Mucosa of stomach (tissue), 1 donor: ENCODE data around the gene LHFPL6.
"Not testable (repeated sequence)": the region's sequence is repeated elsewhere in the genome, so short reads cannot be mapped to it uniquely, and the experiment has no call there.

Experiments
- H3K27me3 ChIP-seq: one replicate; pipeline ENCODE4 v1.7.0; 2013; ENCODE audit warnings: mild to moderate bottlenecking, low read length; ENCODE audit not compliant: control insufficient read depth, insufficient read depth
- H3K36me3 ChIP-seq: one replicate; pipeline ENCODE4 v1.7.0; 2013; ENCODE audit warnings: low read length; ENCODE audit not compliant: control insufficient read depth, insufficient read depth
- H3K4me1 ChIP-seq: one replicate; pipeline ENCODE4 v1.7.0; 2013; ENCODE audit warnings: mild to moderate bottlenecking, low read length; ENCODE audit not compliant: control insufficient read depth, insufficient read depth
- H3K4me3 ChIP-seq: one replicate; pipeline ENCODE4 v1.7.0; 2013; ENCODE audit warnings: low read length
- H3K9ac ChIP-seq: one replicate; pipeline ENCODE4 v1.7.0; 2013; ENCODE audit warnings: mild to moderate bottlenecking, low read length, moderate library complexity
- H3K9me3 ChIP-seq: one replicate; pipeline ENCODE4 v1.7.0; 2013; ENCODE audit warnings: mild to moderate bottlenecking, low read length, moderate library complexity; ENCODE audit not compliant: control insufficient read depth
- donor health status: Pancreatic carcinoma.

Gene LHFPL6

DNA sequence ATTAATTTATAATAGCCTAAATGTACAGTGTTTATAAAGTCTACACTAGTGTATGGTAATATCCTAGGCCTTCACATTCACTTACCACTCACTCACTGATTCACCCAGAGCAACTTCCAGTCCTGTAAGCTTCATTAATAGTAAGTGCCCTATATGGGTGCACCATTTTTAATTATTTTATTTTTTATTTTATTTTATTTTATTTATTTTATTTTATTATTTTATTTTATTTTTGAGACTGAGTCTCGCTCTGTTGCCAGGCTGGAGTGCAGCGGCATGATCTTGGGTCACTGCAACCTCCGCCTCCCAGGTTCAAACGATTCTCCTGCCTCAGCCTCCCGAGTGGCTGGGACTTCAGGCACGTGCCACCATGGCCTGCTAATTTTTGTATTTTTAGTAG lies 264.9 kb downstream of the LHFPL6 start:
- not testable (repeated sequence) for H3K9ac ChIP-seq, H3K27me3 ChIP-seq, H3K9me3 ChIP-seq, H3K4me3 ChIP-seq, H3K4me1 ChIP-seq, H3K36me3 ChIP-seq

- Histone ChIP-seq H3K36me3 (no peaks in the 10 kb centered on the region), H3K4me3 (no peak overlapping the region), H3K9ac (no peak overlapping the region), H3K9me3 (no peaks in the 10 kb centered on the region), H3K27me3 (no peaks in the 10 kb centered on the region), H3K4me1 (no peaks in the 10 kb centered on the region)
These were observed 266.1 kb downstream of the LHFPL6 start for GRCh38 chr13:39336937-39337336.

DNA sequence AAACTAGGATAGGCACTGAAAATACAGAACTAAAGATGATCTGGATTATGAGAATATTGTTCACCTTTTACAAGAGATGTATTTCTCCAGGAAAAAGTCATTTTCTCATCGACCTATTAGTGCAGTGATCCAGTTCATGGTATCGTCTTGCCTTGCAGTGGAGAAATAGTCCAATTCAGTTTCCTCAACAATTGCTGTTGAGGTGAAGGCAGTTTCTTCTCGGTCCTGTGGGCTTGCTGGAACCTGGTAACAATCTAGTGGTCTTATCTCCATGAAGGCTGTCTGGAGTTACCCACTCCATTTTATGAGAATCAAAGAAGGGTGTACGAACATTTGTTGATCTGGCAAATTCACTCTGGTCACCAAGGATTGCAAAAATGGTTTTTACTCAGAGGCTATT lies 266.8 kb downstream of the LHFPL6 start:
- Histone ChIP-seq H3K4me3 (no peak overlapping the region), H3K4me1 (no peaks in the 10 kb centered on the region), H3K36me3 (no peaks in the 10 kb centered on the region), H3K9ac (no peak overlapping the region), H3K9me3 (no peaks in the 10 kb centered on the region), H3K27me3 (no peaks in the 10 kb centered on the region)

- Histone ChIP-seq H3K9me3 (no peaks in the 10 kb centered on the region), H3K4me1 (no peaks in the 10 kb centered on the region), H3K36me3 (no peaks in the 10 kb centered on the region), H3K27me3 (no peaks in the 10 kb centered on the region), H3K4me3 (no peak overlapping the region), H3K9ac (no peak overlapping the region)
These were observed 267.3 kb downstream of the LHFPL6 start for GRCh38 chr13:39335721-39336120.

DNA sequence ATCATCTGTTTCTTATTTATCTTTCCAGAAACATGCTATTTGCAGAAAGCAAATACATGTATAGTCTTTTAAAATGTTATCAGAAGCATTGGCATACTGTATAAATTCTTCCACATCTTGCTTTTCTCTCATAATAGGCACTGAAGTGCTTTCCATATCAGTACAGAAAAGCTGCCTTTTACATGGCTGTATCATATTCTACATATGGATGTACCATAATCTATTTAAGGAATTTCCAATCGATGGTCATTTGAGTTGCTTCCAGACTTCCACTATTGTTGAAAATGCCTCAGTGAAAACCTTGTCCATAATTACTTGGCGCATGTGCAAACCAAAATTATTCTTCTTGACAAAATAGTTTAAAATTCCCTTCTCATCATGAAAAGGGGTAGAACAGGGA lies 272.5 kb downstream of the LHFPL6 start:
- Histone ChIP-seq H3K9ac (no peak overlapping the region), H3K36me3 (no peaks in the 10 kb centered on the region)

GRCh38 chr13:39329182-39329639 lies 273.8 kb downstream of the LHFPL6 start:
- Histone ChIP-seq H3K4me1 (peaks cover 4% of the 10 kb centered on the region), H3K9me3 (no peaks in the 10 kb centered on the region), H3K36me3 (no peaks in the 10 kb centered on the region), H3K4me3 (no peak overlapping the region), H3K27me3 (no peaks in the 10 kb centered on the region), H3K9ac (no peak overlapping the region)

More for the DNA sequence above, 272.5 kb downstream of the LHFPL6 start:
- no peak overlapping the region for H3K4me3 ChIP-seq
- H3K4me1 ChIP-seq = peaks cover 4% of the 10 kb centered on the region
- H3K27me3 ChIP-seq = no peaks in the 10 kb centered on the region
- H3K9me3 ChIP-seq = no peaks in the 10 kb centered on the region

GRCh38 chr13:39327172-39327479 lies 275.9 kb downstream of the LHFPL6 start:
- no peak overlapping the region for H3K4me3 ChIP-seq
- no peaks in the 10 kb centered on the region for H3K9me3 ChIP-seq
- H3K27me3 ChIP-seq = no peaks in the 10 kb centered on the region
- no peak overlapping the region for H3K9ac ChIP-seq
- H3K4me1 ChIP-seq = peaks cover 4% of the 10 kb centered on the region
- H3K36me3 ChIP-seq = no peaks in the 10 kb centered on the region

- Histone ChIP-seq H3K4me3 (no peak overlapping the region), H3K27me3 (no peaks in the 10 kb centered on the region), H3K9ac (no peak overlapping the region), H3K4me1 (peaks cover 4% of the 10 kb centered on the region), H3K9me3 (no peaks in the 10 kb centered on the region), H3K36me3 (no peaks in the 10 kb centered on the region)
These were observed 276.4 kb downstream of the LHFPL6 start for GRCh38 chr13:39326469-39327171.

DNA sequence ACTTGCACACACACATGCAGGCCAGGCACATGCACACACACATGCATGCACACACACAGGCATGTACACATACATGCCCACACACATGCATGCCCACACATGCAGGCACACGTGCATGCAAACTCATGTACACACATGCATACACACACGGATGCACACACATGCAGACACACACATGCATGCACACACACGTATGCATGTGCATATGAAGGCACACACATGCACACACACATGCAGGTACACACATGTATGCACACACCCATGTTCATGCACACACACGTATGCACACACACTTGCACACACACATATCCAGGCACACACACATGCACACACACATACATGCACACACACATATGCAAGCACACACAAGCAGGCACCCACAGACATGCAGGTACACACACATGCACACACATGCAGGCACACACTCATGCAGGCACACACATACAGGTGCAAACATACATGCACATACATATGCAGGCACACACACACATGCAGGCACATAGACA lies 278.1 kb downstream of the LHFPL6 start:
- Histone ChIP-seq H3K36me3 (no peaks in the 10 kb centered on the region), H3K27me3 (no peaks in the 10 kb centered on the region), H3K4me3 (no peak overlapping the region), H3K9ac (no peak overlapping the region), H3K4me1 (peaks cover 3% of the 10 kb centered on the region), H3K9me3 (no peaks in the 10 kb centered on the region)

DNA sequence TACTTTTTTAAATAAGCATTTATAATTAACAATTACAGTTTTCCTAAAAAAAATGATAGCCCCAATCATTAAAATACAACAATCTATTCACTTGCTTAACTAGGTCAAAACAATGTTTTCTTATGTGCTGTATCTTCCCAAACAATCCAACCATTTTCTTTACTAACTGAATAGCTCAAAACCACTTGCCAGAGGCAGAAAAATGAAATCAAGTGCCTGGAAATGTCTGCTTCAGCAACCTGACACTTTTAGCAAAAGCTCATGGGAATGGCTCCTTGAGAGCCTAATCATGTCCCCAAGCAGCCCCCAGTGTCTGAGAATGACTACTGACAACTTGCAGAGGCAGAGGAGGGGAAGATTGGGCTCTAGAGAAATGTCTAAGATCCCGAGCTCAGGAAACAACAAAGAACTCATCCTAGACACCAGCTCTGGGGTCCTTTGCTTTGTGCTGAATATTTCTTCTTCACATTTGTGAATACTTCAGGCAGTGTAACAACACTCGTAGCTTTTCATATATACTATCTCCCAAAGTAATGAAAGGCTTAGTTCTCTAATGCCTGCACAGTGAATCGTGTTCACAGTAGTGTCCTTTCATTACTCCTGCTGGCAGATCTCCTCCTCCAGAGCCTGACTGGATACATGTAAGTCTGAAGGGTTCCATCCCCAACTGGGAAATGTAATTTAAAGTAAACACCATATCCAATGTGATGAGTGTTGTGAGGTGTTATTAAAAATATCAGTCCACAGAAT lies 280.0 kb downstream of the LHFPL6 start:
- no peaks in the 10 kb centered on the region for H3K4me1 ChIP-seq

GRCh38 chr13:39321574-39321973 lies 281.4 kb downstream of the LHFPL6 start:
- Histone ChIP-seq H3K36me3 (no peaks in the 10 kb centered on the region), H3K4me1 (no peaks in the 10 kb centered on the region), H3K9ac (no peak overlapping the region), H3K4me3 (no peak overlapping the region), H3K27me3 (peaks cover 4% of the 10 kb centered on the region), H3K9me3 (no peaks in the 10 kb centered on the region)

More for the DNA sequence above, 280.0 kb downstream of the LHFPL6 start:
- no peaks in the 10 kb centered on the region for H3K36me3 ChIP-seq
- peaks cover 4% of the 10 kb centered on the region for H3K27me3 ChIP-seq
- no peak overlapping the region for H3K9ac ChIP-seq
- no peaks in the 10 kb centered on the region for H3K9me3 ChIP-seq
- no peak overlapping the region for H3K4me3 ChIP-seq

GRCh38 chr13:39318161-39318560 lies 284.8 kb downstream of the LHFPL6 start:
- no peaks in the 10 kb centered on the region for H3K36me3 ChIP-seq
- H3K9me3 ChIP-seq = no peaks in the 10 kb centered on the region
- H3K4me1 ChIP-seq = no peaks in the 10 kb centered on the region
- no peak overlapping the region for H3K9ac ChIP-seq
- no peak overlapping the region for H3K4me3 ChIP-seq
- peaks cover 4% of the 10 kb centered on the region for H3K27me3 ChIP-seq
